GM18951 (cell line): Measurements from ENCODE around the gene PLEKHA7.

Source experiments
- POLR2A ChIP-seq: IDR thresholded peaks from 4 replicates; pipeline ENCODE4 v1.6.1; 2011; ENCODE audit warnings: mild to moderate bottlenecking; ENCODE audit not compliant: insufficient read length, insufficient read depth; ENCODE audit errors: extremely low read depth
- in situ Hi-C: fragments of 300-500 bp; cut with MboI; formaldehyde crosslinking; loops from one replicate; pipeline ENCODE4 v1.12.0; 2022; ENCODE audit warnings: low sequenced_read_pairs, mixed read lengths, inconsistent platforms; ENCODE audit not compliant: unreplicated experiment

The PLEKHA7 gene

GRCh38 chr11:16999116-16999515 is 15.1 kb downstream of the PLEKHA7 start:
- in situ Hi-C loops: no loop called here

DNA sequence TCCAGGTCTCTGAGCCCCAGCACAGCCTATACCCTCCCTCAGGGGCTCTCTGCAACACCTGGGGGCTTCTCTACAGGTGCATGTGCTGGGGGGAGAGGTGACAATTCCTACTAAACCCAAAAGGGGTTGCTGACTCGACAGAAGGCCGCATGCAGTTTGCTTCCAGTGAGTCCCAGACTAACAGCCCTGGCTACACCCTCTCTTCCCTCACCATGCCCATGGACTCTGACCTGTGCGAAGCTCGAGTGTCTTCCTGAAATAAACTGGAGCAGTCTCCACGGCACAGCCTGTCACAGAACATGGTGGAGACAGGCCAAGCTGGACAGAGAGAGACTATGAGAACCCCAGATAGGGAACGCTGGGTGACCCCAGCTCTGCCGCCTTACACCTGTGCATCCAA is 16.6 kb downstream of the PLEKHA7 start:
- in situ Hi-C loops: no loop called here
- no peak for TF ChIP-seq POLR2A

More at GRCh38 chr11:16999116-16999515, 15.1 kb downstream of the PLEKHA7 start:
- TF ChIP-seq POLR2A: no peak

GRCh38 chr11:16993495-16993894 is 20.7 kb downstream of the PLEKHA7 start:
- in situ Hi-C loops: no loop called here
- TF ChIP-seq POLR2A: no peak

DNA sequence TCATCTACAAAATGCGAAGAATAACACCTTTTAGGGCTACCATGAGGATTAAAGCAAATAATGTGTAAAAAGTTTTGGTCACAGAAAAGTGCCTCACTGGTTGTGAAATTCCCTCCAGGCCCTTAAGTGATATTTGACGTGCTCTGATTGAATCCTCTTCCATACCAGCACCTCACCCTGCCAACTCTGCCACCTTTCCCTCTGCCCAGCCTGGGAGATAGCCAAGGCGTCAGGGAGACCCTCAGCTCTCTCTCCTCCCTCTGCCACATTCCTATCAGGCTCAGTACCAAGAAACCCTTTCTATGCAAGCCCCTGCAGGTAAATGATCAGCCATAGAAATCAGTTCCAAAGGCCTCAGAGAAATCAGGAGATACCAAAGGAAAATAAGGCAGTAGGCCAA is 21.4 kb downstream of the PLEKHA7 start:
- TF ChIP-seq POLR2A: no peak
- in situ Hi-C loops: no loop called here

- in situ Hi-C loops: no loop called here
Observed at GRCh38 chr11:16989554-16989953, 24.7 kb downstream of the PLEKHA7 start.

DNA sequence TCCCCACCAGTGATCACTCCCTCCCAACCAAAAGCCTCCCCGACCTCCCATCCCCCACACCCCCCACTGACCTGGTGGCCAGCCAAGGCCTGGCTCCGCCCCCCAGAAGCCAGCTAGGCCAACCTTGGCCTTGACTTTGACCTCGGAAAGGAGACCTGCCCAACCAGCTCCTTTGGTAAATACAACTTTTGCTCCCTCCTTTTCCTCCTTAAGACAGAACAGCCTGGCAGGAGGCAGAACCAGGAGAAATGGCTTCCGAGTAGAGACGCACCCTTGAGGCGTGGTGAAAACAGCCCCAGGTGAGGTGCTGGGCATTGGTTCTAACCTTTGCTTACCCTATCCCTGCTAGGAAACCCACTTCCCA is 27.0 kb downstream of the PLEKHA7 start:
- in situ Hi-C loops: no loop called here
- TF ChIP-seq POLR2A: no peak

More at GRCh38 chr11:16989554-16989953, 24.7 kb downstream of the PLEKHA7 start:
- TF ChIP-seq POLR2A: no peak

DNA sequence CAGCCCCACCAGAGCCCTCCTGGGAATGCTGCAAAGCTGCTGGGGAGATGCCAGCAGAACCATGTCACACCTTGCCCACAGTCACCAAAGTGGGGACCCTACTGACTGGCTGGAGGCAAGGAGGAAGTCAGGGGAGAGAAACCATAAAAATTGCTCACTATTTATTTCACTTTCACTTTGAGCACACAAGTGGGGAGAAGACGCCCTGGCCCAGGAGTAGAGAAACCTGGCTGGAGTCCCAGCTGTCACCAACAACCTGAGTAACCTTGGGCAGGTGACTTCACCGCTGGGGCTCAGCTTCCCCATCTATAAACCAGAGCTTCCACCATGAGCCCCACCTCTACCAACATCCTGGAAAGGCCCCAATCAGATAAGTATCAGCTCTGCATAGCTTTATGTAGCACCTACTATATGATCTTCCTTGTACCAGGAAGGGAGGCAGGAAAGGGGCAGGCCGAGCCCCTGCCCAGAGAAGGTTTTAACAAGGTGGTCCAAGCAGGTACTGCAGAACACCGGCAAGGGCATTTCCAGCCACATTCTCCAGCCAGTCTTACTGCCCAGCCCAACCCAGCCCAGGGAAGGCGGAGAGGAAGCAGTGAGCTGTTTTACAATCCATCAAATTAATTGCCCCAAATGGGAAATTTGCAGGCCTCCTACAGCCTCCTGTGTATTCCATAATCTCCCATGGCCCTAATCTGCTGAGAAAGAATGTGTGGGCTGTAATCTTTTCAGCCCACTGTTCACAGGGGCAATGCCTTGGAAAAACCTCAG is 27.6 kb downstream of the PLEKHA7 start:
- TF ChIP-seq POLR2A: no peak
- in situ Hi-C loops: no loop called here

GRCh38 chr11:16985297-16985696 is 28.9 kb downstream of the PLEKHA7 start:
- no peak for TF ChIP-seq POLR2A
- in situ Hi-C loops: no loop called here

- in situ Hi-C loops: no loop called here
- no peak for TF ChIP-seq POLR2A
Observed at GRCh38 chr11:16984229-16984628, 30.0 kb downstream of the PLEKHA7 start.

DNA sequence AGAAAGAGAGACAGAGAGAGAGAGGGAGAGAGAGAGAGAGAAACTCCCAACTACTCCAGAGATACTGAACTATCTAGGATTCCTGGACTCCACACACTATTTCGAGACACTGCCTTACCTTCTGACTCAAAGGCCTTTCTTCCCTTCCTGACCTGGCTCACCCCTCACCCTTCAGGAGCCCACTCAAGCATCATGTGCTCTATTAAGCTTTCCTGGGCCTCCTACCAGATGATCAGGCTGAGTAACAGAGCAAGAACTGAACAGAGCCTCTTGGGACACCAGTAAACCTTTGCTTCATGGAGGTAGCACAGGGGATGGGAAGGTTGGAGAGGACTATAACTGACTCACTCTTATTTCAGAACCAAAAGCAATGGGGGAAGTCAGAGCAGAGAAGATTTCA is 31.4 kb downstream of the PLEKHA7 start:
- no peak for TF ChIP-seq POLR2A
- in situ Hi-C loops: no loop called here

- TF ChIP-seq POLR2A: no peak
- in situ Hi-C loops: no loop called here
Observed at GRCh38 chr11:16982256-16982671, 31.9 kb downstream of the PLEKHA7 start.

DNA sequence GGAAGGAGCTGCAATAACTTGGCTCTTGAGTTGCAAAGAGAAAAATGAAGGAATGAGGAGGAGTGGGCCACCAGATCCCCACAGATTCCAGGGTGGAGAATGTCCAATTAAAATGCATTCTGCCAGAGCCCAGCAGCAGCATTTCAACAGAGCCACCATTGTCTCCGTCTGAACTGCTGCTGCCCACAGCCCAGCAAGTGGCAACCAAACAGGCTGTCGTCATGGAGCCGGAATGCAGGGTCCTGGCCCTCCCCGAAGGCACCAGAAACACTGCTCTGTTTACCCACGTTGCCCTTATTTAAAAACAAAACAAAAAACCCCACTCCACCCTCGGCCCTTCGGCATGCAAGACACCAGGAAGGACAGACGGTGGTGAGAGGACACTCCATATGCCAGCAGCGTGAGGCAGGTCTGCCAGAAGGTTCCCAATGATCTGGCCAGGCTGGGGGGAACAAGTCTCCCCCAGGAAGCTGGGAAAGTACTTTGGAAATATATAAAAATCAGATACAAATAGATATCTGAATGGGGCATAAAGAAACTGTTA is 32.5 kb downstream of the PLEKHA7 start:
- in situ Hi-C loops: no loop called here

GRCh38 chr11:16979703-16980622 is 34.3 kb downstream of the PLEKHA7 start:
- in situ Hi-C loops: no loop called here
- TF ChIP-seq POLR2A: no peak

More for the DNA sequence above, 32.5 kb downstream of the PLEKHA7 start:
- no peak for TF ChIP-seq POLR2A

GRCh38 chr11:16977994-16978315 is 36.3 kb downstream of the PLEKHA7 start:
- TF ChIP-seq POLR2A: no peak
- in situ Hi-C loops: no loop called here
